ENCODE results near the gene TOMM20.

Gene TOMM20

GRCh38 chr1:235069176-235069575, 59.5 kb downstream of the TOMM20 start (continued):
- TF ChIP-seq ZBTB26 (tag by site-specific recombination; optimal IDR thresholded peaks at IDR 0.05) (no peak), SCRT1 (tag by site-specific recombination; IDR thresholded peaks at IDR 0.05; ENCODE audit: borderline replicate concordance) (no peak), HIC1 (tag by site-specific recombination; IDR thresholded peaks at IDR 0.05) (no peak), ZBTB1 (tag by site-specific recombination; IDR thresholded peaks at IDR 0.05) (no peak), ZNF558 (tag by site-specific recombination; IDR thresholded peaks at IDR 0.05) (no peak), WT1 (tag by site-specific recombination; IDR thresholded peaks at IDR 0.05) (no peak)

GRCh38 chr1:235068158-235069121, 60.2 kb downstream of the TOMM20 start:
- no peaks in the 10 kb centered on the region for H3K36me3 ChIP-seq (ENCODE audit: control insufficient read depth in 2 of 2, insufficient read depth in 1 of 2, low read length in 2 of 2)
- POLR2A ChIA-PET: interaction anchor here (0.7 to 2.4 kb wide), 11 partner anchors 11 to 524 kb away, joined by 3 to 18 read pairs (median 5); partner anchors contain the start of gene IRF2BP2
- no peaks in the 10 kb centered on the region for H3K9me3 ChIP-seq (ENCODE audit: control insufficient read depth, insufficient read depth, low read depth, low read length)
- CTCF ChIA-PET: interaction anchor here (0.7 to 3.0 kb wide), 7 partner anchors 11 to 569 kb away, joined by 3 to 13 read pairs (median 4); no protein-coding TSS in a partner anchor
- peaks cover 9% of the 10 kb centered on the region for H3K4me1 ChIP-seq (ENCODE audit: control insufficient read depth, insufficient read depth, low read length)
- H3K4me3 ChIP-seq (ENCODE audit: low read depth, low read length): no peak overlapping the region
- peak overlapping the region; percentile 40; the same call in 1 of the 2 replicates for H3K27ac ChIP-seq (ENCODE audit: extremely low read depth, low read depth, low read length)
- TF ChIP-seq ZNF121 (tag by site-specific recombination; IDR thresholded peaks at IDR 0.05) (peak; percentile 81), ZNF2 (tag by site-specific recombination; IDR thresholded peaks at IDR 0.05) (no peak), ZNF175 (tag by site-specific recombination; IDR thresholded peaks at IDR 0.05) (no peak), ZNF335 (tag by site-specific recombination; conservative IDR thresholded peaks at IDR 0.05) (peak; percentile 37; the same call in 1 of the 2 replicates), ZNF518A (tag by site-specific recombination; conservative IDR thresholded peaks at IDR 0.05; ENCODE audit: low read depth) (no peak), EGR2 (tag by site-specific recombination; IDR thresholded peaks at IDR 0.05; ENCODE audit: low read depth) (0 out of 2 replicates have a peak, but pooled peaks have one; percentile 21), SALL2 (tag by site-specific recombination; IDR thresholded peaks at IDR 0.05; ENCODE audit: borderline replicate concordance) (no peak), PRDM2 (tag by site-specific recombination; IDR thresholded peaks at IDR 0.05; ENCODE audit: borderline replicate concordance) (no peak), ZNF214 (tag by site-specific recombination; IDR thresholded peaks at IDR 0.05; ENCODE audit: borderline replicate concordance) (no peak), ZNF366 (tag by site-specific recombination; conservative IDR thresholded peaks at IDR 0.05) (no peak), HOXC10 (CRISPR knock-in tag; IDR thresholded peaks at IDR 0.05) (no peak), SP7 (tag by site-specific recombination; IDR thresholded peaks at IDR 0.05) (no peak), KLF1 (tag by site-specific recombination; IDR thresholded peaks at IDR 0.05) (no peak), ZNF274 (IDR thresholded peaks at IDR 0.05; ENCODE audit: low read length) (no peak), ZNF274 (tag by site-specific recombination; IDR thresholded peaks at IDR 0.05; ENCODE audit: borderline replicate concordance) (no peak)
